ENCODE data around the gene POTEH. TPM values are rescaled to one million over a fixed set of nuclear protein-coding genes. Genes with fewer than 3 reads are reported as not detected.
"Not testable (repeated sequence)": the region's sequence is repeated elsewhere in the genome, so short reads cannot be mapped to it uniquely, and the experiment has no call there.

Gene POTEH
- total and polyA plus RNA-seq, 2 of the 13 experiments (the other 11 are each of a cell fraction or from before 2014, with no cell fraction given): not detected

- H3K9ac ChIP-seq (ENCODE audit: insufficient read depth, low read depth, low read length); H3K4me1 ChIP-seq (ENCODE audit: insufficient read depth, low read length); H3K27ac ChIP-seq (ENCODE audit: extremely low read length, insufficient read depth, low read length); H4K20me1 ChIP-seq (ENCODE audit: insufficient read depth, low read length); H3K9me3 ChIP-seq (ENCODE audit: low read length); H3K4me2 ChIP-seq (ENCODE audit: low read depth, low read length); DNase-seq (ENCODE audit: low spot score); CTCF ChIA-PET (ENCODE audit: low intra/inter-chr PET ratio, low total read pairs); H3K79me2 ChIP-seq (ENCODE audit: insufficient read depth, low read length); H3K27me3 ChIP-seq (ENCODE audit: control insufficient read depth in 1 of 2, insufficient read depth in 2 of 2, low read length in 2 of 2); ATAC-seq; H2AFZ ChIP-seq (ENCODE audit: low read length); intact Hi-C loops (cut with micrococcal nuclease; ENCODE audit: unreplicated experiment); POLR2A ChIA-PET; FAIRE-seq; in situ Hi-C loops (cut with HindIII; ENCODE audit: extremely low pct_ligation_motif_present, low pct_unique_long_range_greater_than_20kb); BruUV-seq (replicated peaks); H3K36me3 ChIP-seq (replicated peaks in 1 of 2; ENCODE audit: control insufficient read depth in 1 of 2, insufficient read depth in 2 of 2, low read length in 2 of 2); H3K4me3 ChIP-seq (replicated peaks in 1 of 3; ENCODE audit: insufficient read depth in 1 of 3, low read depth in 2 of 3, low read length in 3 of 3): not testable (repeated sequence)
- WGBS (ENCODE audit: low lambda C conversion rate): no CpG with 5 or more reads among the region's 4 CpGs
Observed at GRCh38 chr22:15687676-15688075, 2.1 kb upstream of the POTEH start.

- intact Hi-C loops (cut with micrococcal nuclease; ENCODE audit: unreplicated experiment); DNase-seq (ENCODE audit: low spot score); ATAC-seq; H3K36me3 ChIP-seq (replicated peaks in 1 of 2; ENCODE audit: control insufficient read depth in 1 of 2, insufficient read depth in 2 of 2, low read length in 2 of 2); H3K27me3 ChIP-seq (ENCODE audit: control insufficient read depth in 1 of 2, insufficient read depth in 2 of 2, low read length in 2 of 2); H3K9ac ChIP-seq (ENCODE audit: insufficient read depth, low read depth, low read length); H3K4me3 ChIP-seq (replicated peaks in 1 of 3; ENCODE audit: insufficient read depth in 1 of 3, low read depth in 2 of 3, low read length in 3 of 3); CTCF ChIA-PET (ENCODE audit: low intra/inter-chr PET ratio, low total read pairs); FAIRE-seq; H3K27ac ChIP-seq (ENCODE audit: extremely low read length, insufficient read depth, low read length); in situ Hi-C loops (cut with HindIII; ENCODE audit: extremely low pct_ligation_motif_present, low pct_unique_long_range_greater_than_20kb); H2AFZ ChIP-seq (ENCODE audit: low read length); H3K9me3 ChIP-seq (ENCODE audit: low read length); POLR2A ChIA-PET; H3K4me1 ChIP-seq (ENCODE audit: insufficient read depth, low read length); H3K79me2 ChIP-seq (ENCODE audit: insufficient read depth, low read length); H4K20me1 ChIP-seq (ENCODE audit: insufficient read depth, low read length); BruUV-seq (replicated peaks); H3K4me2 ChIP-seq (ENCODE audit: low read depth, low read length): not testable (repeated sequence)
- 0% methylated on average over 1 of the region's 2 CpGs for WGBS (ENCODE audit: low lambda C conversion rate)
Observed at GRCh38 chr22:15688090-15688489, 1.7 kb upstream of the POTEH start.

GRCh38 chr22:15689012-15689748, 646 bp upstream of the POTEH start:
- CTCF ChIA-PET (ENCODE audit: low intra/inter-chr PET ratio, low total read pairs); H3K4me1 ChIP-seq (ENCODE audit: insufficient read depth, low read length); BruUV-seq (replicated peaks); H3K9ac ChIP-seq (ENCODE audit: insufficient read depth, low read depth, low read length); H3K4me3 ChIP-seq (replicated peaks in 1 of 3; ENCODE audit: insufficient read depth in 1 of 3, low read depth in 2 of 3, low read length in 3 of 3); H3K36me3 ChIP-seq (replicated peaks in 1 of 2; ENCODE audit: control insufficient read depth in 1 of 2, insufficient read depth in 2 of 2, low read length in 2 of 2); FAIRE-seq; in situ Hi-C loops (cut with HindIII; ENCODE audit: extremely low pct_ligation_motif_present, low pct_unique_long_range_greater_than_20kb); H4K20me1 ChIP-seq (ENCODE audit: insufficient read depth, low read length); H3K79me2 ChIP-seq (ENCODE audit: insufficient read depth, low read length); DNase-seq (ENCODE audit: low spot score); H3K9me3 ChIP-seq (ENCODE audit: low read length); H3K27me3 ChIP-seq (ENCODE audit: control insufficient read depth in 1 of 2, insufficient read depth in 2 of 2, low read length in 2 of 2); H2AFZ ChIP-seq (ENCODE audit: low read length); intact Hi-C loops (cut with micrococcal nuclease; ENCODE audit: unreplicated experiment); H3K27ac ChIP-seq (ENCODE audit: extremely low read length, insufficient read depth, low read length); POLR2A ChIA-PET; H3K4me2 ChIP-seq (ENCODE audit: low read depth, low read length): not testable (repeated sequence)
- ATAC-seq: peak; percentile 50; the same call in 1 of the 3 replicates
- 92% methylated on average over 69 of the region's 77 CpGs for WGBS (ENCODE audit: low lambda C conversion rate)

- DNase-seq (ENCODE audit: low spot score); intact Hi-C loops (cut with micrococcal nuclease; ENCODE audit: unreplicated experiment); H3K36me3 ChIP-seq (replicated peaks in 1 of 2; ENCODE audit: control insufficient read depth in 1 of 2, insufficient read depth in 2 of 2, low read length in 2 of 2); H3K27me3 ChIP-seq (ENCODE audit: control insufficient read depth in 1 of 2, insufficient read depth in 2 of 2, low read length in 2 of 2); POLR2A ChIA-PET; ATAC-seq; BruUV-seq (replicated peaks); FAIRE-seq; H3K4me3 ChIP-seq (replicated peaks in 1 of 3; ENCODE audit: insufficient read depth in 1 of 3, low read depth in 2 of 3, low read length in 3 of 3); H3K79me2 ChIP-seq (ENCODE audit: insufficient read depth, low read length); H3K4me2 ChIP-seq (ENCODE audit: low read depth, low read length); H3K9me3 ChIP-seq (ENCODE audit: low read length); H3K27ac ChIP-seq (ENCODE audit: extremely low read length, insufficient read depth, low read length); H3K4me1 ChIP-seq (ENCODE audit: insufficient read depth, low read length); H3K9ac ChIP-seq (ENCODE audit: insufficient read depth, low read depth, low read length); H2AFZ ChIP-seq (ENCODE audit: low read length); CTCF ChIA-PET (ENCODE audit: low intra/inter-chr PET ratio, low total read pairs); H4K20me1 ChIP-seq (ENCODE audit: insufficient read depth, low read length); in situ Hi-C loops (cut with HindIII; ENCODE audit: extremely low pct_ligation_motif_present, low pct_unique_long_range_greater_than_20kb): not testable (repeated sequence)
- WGBS (ENCODE audit: low lambda C conversion rate): 17% methylated on average over 4 of the region's 4 CpGs
Observed at GRCh38 chr22:15713600-15713999, 23.8 kb downstream of the POTEH start.

Measured in HepG2 (cell line).